Thoracic aorta (tissue), 2 donors: ENCODE measurements around the gene DHRS3. TPM values are rescaled to one million over a fixed set of nuclear protein-coding genes. Genes with fewer than 3 reads are reported as not detected.

Source experiments
- ATAC-seq: fragments of 150-250 bp; one replicate; pipeline ENCODE4 v1.8.0; 2017; ENCODE audit warnings: low read depth; ENCODE audit not compliant: insufficient number of reproducible peaks, low FRiP score
- DNase-seq: peaks from one replicate; pipeline ENCODE4 v3.0.0-alpha.2; 2020; ENCODE audit warnings: low spot score
- H3K27ac ChIP-seq, 2 donors: fragments of 200-600 bp; sonication (generic); 1 replicate in 1 of 2; 2 replicates in 1 of 2; pipeline ENCODE4 v1.5.1; 2016; ENCODE audit warnings: mild to moderate bottlenecking in 2 of 2, moderate library complexity in 2 of 2
- H3K27me3 ChIP-seq: fragments of 200-600 bp; sonication (generic); replicated peaks from 2 replicates; pipeline ENCODE4 v1.6.0; 2016; ENCODE audit warnings: mild to moderate bottlenecking; ENCODE audit not compliant: insufficient read depth
- H3K36me3 ChIP-seq: fragments of 200-600 bp; sonication (generic); one replicate; pipeline ENCODE4 v1.5.1; 2016
- H3K4me1 ChIP-seq, 2 donors: fragments of 200-600 bp; sonication (generic); 1 replicate in 1 of 2; 2 replicates in 1 of 2; pipeline versions ENCODE4 v1.5.1 to v1.6.0; 2016; ENCODE audit warnings: low read depth in 2 of 2, mild to moderate bottlenecking in 1 of 2; ENCODE audit not compliant: control insufficient read depth in 1 of 2
- H3K4me3 ChIP-seq: fragments of 200-600 bp; sonication (generic); 2 replicates; pipeline ENCODE4 v1.5.1; 2016; ENCODE audit warnings: mild to moderate bottlenecking
- H3K9me3 ChIP-seq: fragments of 200-600 bp; sonication (generic); 2 replicates; pipeline ENCODE4 v1.5.1; 2016
- total RNA-seq, 2 donors: library from RNA; depleted of rRNA; stranded (reverse); fragments of >200 nt; gene quantifications; one replicate each; pipeline versions ENCODE4 v1.1.0 to v1.2.3, GENCODE V29; 2016
- TF ChIP-seq, protein P1 (sequence below): fragments of 200-600 bp; sonication (generic); IDR thresholded peaks from one replicate; pipeline ENCODE4 v1.5.1; 2019; ENCODE audit warnings: antibody characterized with exemption

DHRS3 gene
- total RNA-seq, 2 donors from 2014 or later: 65.9 to 150 TPM

DNA sequence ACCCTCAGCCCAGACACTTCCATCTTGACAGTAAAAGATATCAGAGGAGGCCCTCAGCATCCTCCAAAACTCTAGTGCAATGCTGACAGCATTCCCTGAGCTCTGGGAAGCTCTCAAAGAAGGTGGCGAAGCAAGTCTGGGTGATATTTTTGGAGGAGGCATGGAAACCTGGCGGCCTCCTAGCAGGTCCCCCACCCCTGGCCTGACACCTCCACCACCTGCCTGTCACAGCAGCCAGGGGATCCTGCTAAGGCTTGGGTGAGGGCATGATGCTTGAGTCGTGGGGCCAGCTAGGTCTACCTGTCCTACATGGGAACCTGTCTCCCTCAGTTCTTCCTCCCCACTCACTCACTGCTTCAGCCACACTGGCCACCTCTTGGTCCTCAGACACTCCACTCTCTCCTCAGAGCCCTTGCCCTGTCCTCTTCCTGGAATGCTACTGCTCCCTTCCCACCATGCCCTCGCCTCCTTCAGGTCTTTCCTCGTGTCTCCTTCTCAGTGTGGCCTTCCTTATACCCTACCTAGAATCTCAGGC is 8.5 kb downstream of the DHRS3 start:
- peaks cover 8 to 72% of the 10 kb centered on the region in 2 donors for H3K4me1 ChIP-seq

DNA sequence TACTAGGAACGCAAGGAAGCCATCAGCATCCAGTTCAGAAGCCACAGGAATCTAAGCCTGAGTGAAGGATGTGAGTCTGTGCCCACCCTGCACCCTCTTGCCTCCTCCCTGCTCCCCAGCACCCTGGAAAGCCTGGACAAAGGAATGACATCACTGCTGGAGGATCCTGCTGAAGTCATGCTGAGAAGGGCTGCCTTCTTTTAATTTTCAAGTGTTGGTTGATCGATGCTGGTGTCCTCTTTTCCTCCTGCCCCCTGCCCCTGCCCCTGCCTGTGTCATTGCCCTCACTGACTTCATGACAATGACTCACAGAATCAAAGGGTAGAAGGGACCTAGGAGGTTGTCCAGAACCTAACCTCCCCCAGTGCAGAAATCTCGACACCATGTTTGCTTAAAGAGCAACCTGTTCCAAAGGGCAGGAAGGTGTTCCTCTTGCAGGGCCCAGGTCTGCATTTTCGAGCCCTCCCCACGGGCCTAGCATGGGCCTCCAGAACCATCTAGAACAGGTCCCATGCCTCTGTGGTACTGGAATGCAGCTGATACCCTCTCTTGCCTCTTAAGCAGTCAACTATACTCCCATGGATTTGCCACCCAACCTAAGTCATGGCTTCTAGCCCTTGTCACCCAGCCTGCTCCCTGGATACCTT is 9.6 kb downstream of the DHRS3 start:
- no peak for DNase-seq
- TF ChIP-seq, protein P1, sequence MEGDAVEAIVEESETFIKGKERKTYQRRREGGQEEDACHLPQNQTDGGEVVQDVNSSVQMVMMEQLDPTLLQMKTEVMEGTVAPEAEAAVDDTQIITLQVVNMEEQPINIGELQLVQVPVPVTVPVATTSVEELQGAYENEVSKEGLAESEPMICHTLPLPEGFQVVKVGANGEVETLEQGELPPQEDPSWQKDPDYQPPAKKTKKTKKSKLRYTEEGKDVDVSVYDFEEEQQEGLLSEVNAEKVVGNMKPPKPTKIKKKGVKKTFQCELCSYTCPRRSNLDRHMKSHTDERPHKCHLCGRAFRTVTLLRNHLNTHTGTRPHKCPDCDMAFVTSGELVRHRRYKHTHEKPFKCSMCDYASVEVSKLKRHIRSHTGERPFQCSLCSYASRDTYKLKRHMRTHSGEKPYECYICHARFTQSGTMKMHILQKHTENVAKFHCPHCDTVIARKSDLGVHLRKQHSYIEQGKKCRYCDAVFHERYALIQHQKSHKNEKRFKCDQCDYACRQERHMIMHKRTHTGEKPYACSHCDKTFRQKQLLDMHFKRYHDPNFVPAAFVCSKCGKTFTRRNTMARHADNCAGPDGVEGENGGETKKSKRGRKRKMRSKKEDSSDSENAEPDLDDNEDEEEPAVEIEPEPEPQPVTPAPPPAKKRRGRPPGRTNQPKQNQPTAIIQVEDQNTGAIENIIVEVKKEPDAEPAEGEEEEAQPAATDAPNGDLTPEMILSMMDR: no peak
- H3K36me3 ChIP-seq: peaks cover 26% of the 10 kb centered on the region
- no peak overlapping the region for H3K4me3 ChIP-seq
- H3K27ac ChIP-seq: peak overlapping the region in 1 of 2 donors; percentile 55
- peaks cover 7 to 72% of the 10 kb centered on the region in 2 donors for H3K4me1 ChIP-seq
- ATAC-seq: no peak
- no peaks in the 10 kb centered on the region for H3K9me3 ChIP-seq
- H3K27me3 ChIP-seq: no peaks in the 10 kb centered on the region

More for the DNA sequence above, 8.5 kb downstream of the DHRS3 start:
- DNase-seq (no peak), ATAC-seq (no peak)
- peak overlapping the region; percentile 10 to 55 for H3K27ac ChIP-seq
- H3K9me3 ChIP-seq: no peaks in the 10 kb centered on the region
- no peaks in the 10 kb centered on the region for H3K27me3 ChIP-seq
- TF ChIP-seq, protein P1: no peak
- peaks cover 26% of the 10 kb centered on the region for H3K36me3 ChIP-seq
- H3K4me3 ChIP-seq: no peak overlapping the region

DNA sequence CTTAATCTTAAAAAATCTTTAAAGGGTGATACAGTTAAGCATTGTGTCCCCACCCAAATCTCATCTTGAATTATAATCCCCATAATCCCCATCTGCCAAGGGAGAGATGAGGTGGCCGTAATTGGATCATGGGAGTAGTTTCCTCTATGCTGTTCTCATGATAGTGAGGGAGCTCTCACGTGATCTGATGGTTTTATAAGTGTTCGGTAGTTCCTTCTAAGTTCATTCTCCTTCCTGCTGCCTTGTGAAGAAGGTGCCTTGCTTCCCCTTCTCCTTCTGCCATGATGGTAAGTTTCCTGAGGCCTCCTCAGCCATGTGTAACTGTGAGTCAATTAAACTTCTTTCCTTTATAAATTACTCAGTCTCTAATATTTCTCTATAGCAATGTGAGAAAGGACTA is 10.7 kb downstream of the DHRS3 start:
- TF ChIP-seq, protein P1: no peak
- no peak for ATAC-seq
- H3K36me3 ChIP-seq: peaks cover 17% of the 10 kb centered on the region

DNA sequence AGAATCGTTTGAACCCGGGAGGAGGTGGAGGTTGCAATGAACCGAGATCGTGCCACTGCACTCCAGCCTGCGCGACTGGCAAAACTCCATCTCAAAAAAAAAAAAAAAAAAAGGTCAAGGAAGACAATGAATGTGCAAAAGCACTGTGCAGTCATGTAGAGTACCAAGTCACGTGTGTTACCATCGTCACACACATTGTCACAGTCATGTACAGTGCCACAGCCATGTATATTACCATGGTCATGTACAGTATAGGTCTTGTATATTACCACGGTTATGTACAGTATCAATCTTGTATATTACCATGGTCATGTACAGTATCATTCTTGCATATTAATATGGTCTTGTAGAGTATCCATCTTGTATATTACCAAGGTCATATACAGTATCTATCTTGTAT is 13.0 kb downstream of the DHRS3 start:
- Histone ChIP-seq H3K4me3 (no peak overlapping the region), H3K4me1 (peaks cover 33 to 75% of the 10 kb centered on the region in 2 donors), H3K9me3 (no peaks in the 10 kb centered on the region), H3K27ac (peak overlapping the region in 1 of 2 donors; percentile 95), H3K36me3 (no peaks in the 10 kb centered on the region), H3K27me3 (no peaks in the 10 kb centered on the region)
- TF ChIP-seq, protein P1: no peak
- ATAC-seq (no peak), DNase-seq (no peak)

More for the DNA sequence above, 10.7 kb downstream of the DHRS3 start:
- H3K9me3 ChIP-seq: no peaks in the 10 kb centered on the region
- no peak for DNase-seq
- peaks cover 14 to 72% of the 10 kb centered on the region in 2 donors for H3K4me1 ChIP-seq
- H3K27ac ChIP-seq: peak overlapping the region in 1 of 2 donors; percentile 6
- no peak overlapping the region for H3K4me3 ChIP-seq
- no peaks in the 10 kb centered on the region for H3K27me3 ChIP-seq

DNA sequence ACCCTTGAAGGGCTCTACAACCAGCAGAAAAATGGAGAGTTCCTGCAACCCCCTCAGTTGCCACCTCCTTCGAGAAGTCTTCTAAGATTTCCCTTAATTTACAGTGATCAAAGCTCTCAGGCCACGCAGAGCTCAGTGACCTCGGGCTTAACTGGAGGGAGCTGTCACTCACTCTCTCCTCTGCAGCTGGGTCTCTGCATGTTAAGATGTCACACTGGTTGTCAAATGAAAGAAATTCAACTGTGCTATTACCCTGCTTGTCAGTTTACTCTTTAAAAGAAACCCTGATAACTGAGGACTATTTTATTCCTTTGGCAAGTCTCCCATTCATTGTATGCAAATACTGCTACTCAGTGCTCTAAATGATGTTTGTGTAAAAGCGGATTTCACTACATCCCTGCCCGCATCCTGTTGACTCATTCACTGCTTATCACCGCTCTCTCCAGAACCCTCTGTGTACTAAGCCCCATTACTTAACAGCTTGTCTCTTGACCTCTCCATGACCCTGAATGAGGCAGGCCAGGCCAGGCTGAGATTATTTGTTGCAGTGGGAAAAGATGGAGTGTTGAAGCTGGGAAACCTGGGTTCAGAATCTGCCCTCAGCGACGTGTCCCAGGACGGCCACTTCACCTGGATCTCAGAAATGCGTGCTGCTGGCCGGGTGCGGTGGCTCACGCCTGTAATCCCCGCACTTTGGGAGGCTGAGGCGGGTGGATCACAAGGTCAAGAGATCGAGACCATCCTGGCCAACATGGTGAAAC is 13.7 kb downstream of the DHRS3 start:
- TF ChIP-seq, protein P1: no peak
- peaks cover 36 to 75% of the 10 kb centered on the region in 2 donors for H3K4me1 ChIP-seq
- H3K9me3 ChIP-seq: no peaks in the 10 kb centered on the region
- DNase-seq: no peak
- no peaks in the 10 kb centered on the region for H3K27me3 ChIP-seq
- H3K27ac ChIP-seq: peak overlapping the region; percentile 52 to 95
- H3K36me3 ChIP-seq: no peaks in the 10 kb centered on the region
- ATAC-seq: peak; percentile 90
- H3K4me3 ChIP-seq: no peak overlapping the region
